Endodermal cell (in vitro differentiated cells): ENCODE results near the gene IMPDH1. TPM values are rescaled to one million over a fixed set of nuclear protein-coding genes. Genes with fewer than 3 reads are reported as not detected.

Experiments used
- DNase-seq: peaks from one replicate; pipeline ENCODE4 v3.0.0-alpha.2; 2017
- H3K27ac ChIP-seq: 2 replicates; pipeline ENCODE4 v1.5.1; 2013; ENCODE audit warnings: mild to moderate bottlenecking, low read depth, low read length, moderate library complexity
- H3K27me3 ChIP-seq: 2 replicates; pipeline ENCODE4 v1.6.1; 2013; ENCODE audit warnings: mild to moderate bottlenecking, low read length, moderate library complexity; ENCODE audit not compliant: insufficient read depth, control insufficient read depth, poor library complexity, severe bottlenecking
- H3K36me3 ChIP-seq: 2 replicates; pipeline ENCODE4 v1.7.0; 2013; ENCODE audit warnings: mild to moderate bottlenecking, low read length, moderate library complexity; ENCODE audit not compliant: control insufficient read depth, insufficient read depth
- H3K4me1 ChIP-seq: one replicate; pipeline ENCODE4 v1.7.0; 2013; ENCODE audit warnings: low read length; ENCODE audit not compliant: control insufficient read depth, insufficient read depth
- H3K4me3 ChIP-seq: 2 replicates; pipeline ENCODE4 v1.5.1; 2013; ENCODE audit warnings: mild to moderate bottlenecking, low read length, moderate library complexity
- H3K9ac ChIP-seq: 2 replicates; pipeline ENCODE4 v1.6.1; 2013; ENCODE audit warnings: mild to moderate bottlenecking, low read length, moderate library complexity; ENCODE audit not compliant: poor library complexity, severe bottlenecking; ENCODE audit errors: extremely low read depth
- H3K9me3 ChIP-seq: 2 replicates; pipeline ENCODE4 v1.6.1; 2013; ENCODE audit warnings: mild to moderate bottlenecking, low read length, moderate library complexity; ENCODE audit not compliant: control insufficient read depth
- H3K27ac Mint-ChIP-seq: 2 replicates; pipeline ENCODE4 v1.8.0; 2020; ENCODE audit warnings: mixed read lengths
- H3K27me3 Mint-ChIP-seq: 2 replicates; pipeline ENCODE4 v1.8.0; 2021; ENCODE audit warnings: mild to moderate bottlenecking, mixed read lengths; ENCODE audit not compliant: insufficient read depth
- H3K36me3 Mint-ChIP-seq: 2 replicates; pipeline ENCODE4 v1.8.0; 2020; ENCODE audit warnings: low read depth, mixed read lengths
- H3K4me1 Mint-ChIP-seq: 2 replicates; pipeline ENCODE4 v1.8.0; 2020; ENCODE audit warnings: mixed read lengths
- H3K4me3 Mint-ChIP-seq: 2 replicates; pipeline ENCODE4 v1.8.0; 2020; ENCODE audit warnings: mild to moderate bottlenecking, moderate library complexity, mixed read lengths
- H3K9me3 Mint-ChIP-seq: 2 replicates; pipeline ENCODE4 v1.8.0; 2020; ENCODE audit warnings: mild to moderate bottlenecking, mixed read lengths
- CTCF ChIP-seq: fragments of 200-600 bp; sonication (generic); conservative IDR thresholded peaks from 2 replicates; pipeline ENCODE4 v1.5.0; 2021; ENCODE audit warnings: antibody characterized with exemption, mild to moderate bottlenecking
- WGBS, 2 experiments: methylation state at CpG; one replicate each; pipeline versions ENCODE4 v1.1.5 to v1.1.7; 2013; ENCODE audit warnings: missing lambda C conversion rate in 2 of 2, mixed read lengths in 1 of 2; ENCODE audit not compliant: insufficient coverage in 1 of 2, insufficient read length in 1 of 2; 5-methylcytosine and 5-hydroxymethylcytosine counted together
- total RNA-seq, 2 donors: library from RNA; stranded (reverse); fragmentation: NEBNext Ultra II Directional in 1 of 2; extraction: Animal tissue kit (Norgen Biotek cat#: 25700) in 1 of 2; gene quantifications; 2 replicates in 1 of 2; 3 replicates in 1 of 2; pipeline ENCODE4 v1.2.1, GENCODE V29; 2021

IMPDH1 gene
- total RNA-seq, 2 donors from 2014 or later: 13.4 to 16.5 TPM

GRCh38 chr7:128437426-128438332 is 27.9 kb upstream of the IMPDH1 start:
- H3K27ac ChIP-seq: no peak overlapping the region
- H3K27me3 ChIP-seq: no peaks in the 10 kb centered on the region
- no peaks in the 10 kb centered on the region for H3K9me3 Mint-ChIP-seq
- H3K4me1 Mint-ChIP-seq: peaks cover 19% of the 10 kb centered on the region
- no peak overlapping the region for H3K4me3 Mint-ChIP-seq
- WGBS, 2 experiments: 94 to 100% methylated on average over 4 to 8 of the region's 8 CpGs
- H3K9me3 ChIP-seq: no peaks in the 10 kb centered on the region
- peaks cover 3% of the 10 kb centered on the region for H3K27me3 Mint-ChIP-seq
- no peaks in the 10 kb centered on the region for H3K36me3 Mint-ChIP-seq
- no peak overlapping the region for H3K27ac Mint-ChIP-seq
- peaks cover 3% of the 10 kb centered on the region for H3K4me1 ChIP-seq
- TF ChIP-seq CTCF: no peak
- DNase-seq: no peak
- H3K4me3 ChIP-seq: no peak overlapping the region
- H3K36me3 ChIP-seq: no peaks in the 10 kb centered on the region
- H3K9ac ChIP-seq: no peak overlapping the region

- Histone ChIP-seq H3K9ac (no peak overlapping the region), H3K36me3 (no peaks in the 10 kb centered on the region), H3K4me1 (peaks cover 9% of the 10 kb centered on the region), H3K4me3 (no peak overlapping the region), H3K27ac (no peak overlapping the region), H3K27me3 (no peaks in the 10 kb centered on the region), H3K9me3 (no peaks in the 10 kb centered on the region)
- Mint-ChIP-seq H3K4me1 (peaks cover 31% of the 10 kb centered on the region), H3K27me3 (peaks cover 3% of the 10 kb centered on the region), H3K4me3 (peak overlapping the region; percentile 10), H3K27ac (peak overlapping the region; percentile 90), H3K36me3 (no peaks in the 10 kb centered on the region), H3K9me3 (no peaks in the 10 kb centered on the region)
- 69 to 80% methylated on average over 3 of the region's 3 CpGs for WGBS, 2 experiments
- no peak for DNase-seq
- no peak for TF ChIP-seq CTCF
Observed at GRCh38 chr7:128435327-128435686, 25.5 kb upstream of the IMPDH1 start.

GRCh38 chr7:128434413-128435326 is 24.9 kb upstream of the IMPDH1 start:
- Mint-ChIP-seq H3K36me3 (no peaks in the 10 kb centered on the region), H3K9me3 (no peaks in the 10 kb centered on the region), H3K27me3 (peaks cover 3% of the 10 kb centered on the region), H3K4me3 (peak overlapping the region; percentile 10), H3K4me1 (peaks cover 31% of the 10 kb centered on the region), H3K27ac (peak overlapping the region; percentile 90)
- no peak for TF ChIP-seq CTCF
- no peak overlapping the region for H3K27ac ChIP-seq
- no peak for DNase-seq
- no peak overlapping the region for H3K4me3 ChIP-seq
- no peaks in the 10 kb centered on the region for H3K27me3 ChIP-seq
- no peaks in the 10 kb centered on the region for H3K36me3 ChIP-seq
- peaks cover 9% of the 10 kb centered on the region for H3K4me1 ChIP-seq
- no peaks in the 10 kb centered on the region for H3K9me3 ChIP-seq
- H3K9ac ChIP-seq: no peak overlapping the region
- WGBS, 2 experiments: 72 to 76% methylated on average over 3 to 4 of the region's 4 CpGs
